Coronary artery (tissue), 2 donors: ENCODE data around the gene GABPB2.

Experiments
- DNase-seq: peaks from one replicate; pipeline ENCODE4 v3.0.0-alpha.2; 2017; ENCODE audit warnings: low spot score
- H3K27ac ChIP-seq, 2 donors: fragments of 200-600 bp; sonication (generic); one replicate each; pipeline ENCODE4 v1.5.1; 2016 to 2019
- H3K4me3 ChIP-seq: fragments of 200-600 bp; sonication (generic); 2 replicates; pipeline ENCODE4 v1.5.1; 2016; ENCODE audit warnings: mild to moderate bottlenecking, moderate library complexity
- CTCF ChIP-seq: fragments of 200-600 bp; sonication (generic); IDR thresholded peaks from one replicate; pipeline ENCODE4 v1.5.1; 2019; ENCODE audit warnings: antibody characterized with exemption

GABPB2 gene

GRCh38 chr1:151037032-151037431 is 33.5 kb upstream of the GABPB2 start:
- TF ChIP-seq CTCF, result no peak
- no peak overlapping the region for H3K27ac ChIP-seq
- DNase-seq, result no peak
- no peak overlapping the region for H3K4me3 ChIP-seq

- no peak overlapping the region for H3K4me3 ChIP-seq
- DNase-seq, result no peak
- H3K27ac ChIP-seq, result no peak overlapping the region
- no peak for TF ChIP-seq CTCF
These were observed 31.0 kb upstream of the GABPB2 start for GRCh38 chr1:151039521-151039920.

GRCh38 chr1:151043163-151043562 is 27.4 kb upstream of the GABPB2 start:
- no peak for TF ChIP-seq CTCF
- DNase-seq, result no peak
- no peak overlapping the region for H3K27ac ChIP-seq
- H3K4me3 ChIP-seq, result no peak overlapping the region

GRCh38 chr1:151047591-151047924 is 23.0 kb upstream of the GABPB2 start, which contains the start of gene C1orf56:
C1orf56 (plus strand) TSS chr1:151047751; CDS start chr1:151047848, 97 bp downstream.
- H3K27ac ChIP-seq, result peak within 1 kb of the TSS; percentile 93

GRCh38 chr1:151047925-151048644 is 22.5 kb upstream of the GABPB2 start:
- peak; percentile 90 for DNase-seq
- no peak for TF ChIP-seq CTCF
- Histone ChIP-seq H3K27ac (peak overlapping the region; percentile 93), H3K4me3 (peak overlapping the region; percentile 84)

More at GRCh38 chr1:151047591-151047924, 23.0 kb upstream of the GABPB2 start, which contains the start of gene C1orf56:
- TF ChIP-seq CTCF, result no peak
- H3K4me3 ChIP-seq, result peak within 1 kb of the TSS; percentile 84
- peak; percentile 84 for DNase-seq

GRCh38 chr1:151048645-151049032 is 21.9 kb upstream of the GABPB2 start:
- TF ChIP-seq CTCF, result no peak
- Histone ChIP-seq H3K4me3 (peak overlapping the region; percentile 84), H3K27ac (peak overlapping the region; percentile 93)
- DNase-seq, result no peak

GRCh38 chr1:151049458-151049857 is 21.1 kb upstream of the GABPB2 start:
- H3K27ac ChIP-seq, result peak overlapping the region in 1 of 2 donors; percentile 47
- DNase-seq, result no peak

More at GRCh38 chr1:151049458-151049857, 21.1 kb upstream of the GABPB2 start:
- H3K4me3 ChIP-seq, result peak overlapping the region; percentile 22
- TF ChIP-seq CTCF, result no peak
